HG02759 (cell line): ENCODE measurements around the gene AMZ1.
"Not testable (repeated sequence)": the region's sequence is repeated elsewhere in the genome, so short reads cannot be mapped to it uniquely, and the experiment has no call there.

Experiments
- ATAC-seq: cut with Tn5 transposase; IDR thresholded peaks from one replicate; pipeline ENCODE4 v1.9.1; 2021; ENCODE audit warnings: mild to moderate bottlenecking, moderate library complexity; ENCODE audit not compliant: unreplicated experiment

Gene AMZ1

DNA sequence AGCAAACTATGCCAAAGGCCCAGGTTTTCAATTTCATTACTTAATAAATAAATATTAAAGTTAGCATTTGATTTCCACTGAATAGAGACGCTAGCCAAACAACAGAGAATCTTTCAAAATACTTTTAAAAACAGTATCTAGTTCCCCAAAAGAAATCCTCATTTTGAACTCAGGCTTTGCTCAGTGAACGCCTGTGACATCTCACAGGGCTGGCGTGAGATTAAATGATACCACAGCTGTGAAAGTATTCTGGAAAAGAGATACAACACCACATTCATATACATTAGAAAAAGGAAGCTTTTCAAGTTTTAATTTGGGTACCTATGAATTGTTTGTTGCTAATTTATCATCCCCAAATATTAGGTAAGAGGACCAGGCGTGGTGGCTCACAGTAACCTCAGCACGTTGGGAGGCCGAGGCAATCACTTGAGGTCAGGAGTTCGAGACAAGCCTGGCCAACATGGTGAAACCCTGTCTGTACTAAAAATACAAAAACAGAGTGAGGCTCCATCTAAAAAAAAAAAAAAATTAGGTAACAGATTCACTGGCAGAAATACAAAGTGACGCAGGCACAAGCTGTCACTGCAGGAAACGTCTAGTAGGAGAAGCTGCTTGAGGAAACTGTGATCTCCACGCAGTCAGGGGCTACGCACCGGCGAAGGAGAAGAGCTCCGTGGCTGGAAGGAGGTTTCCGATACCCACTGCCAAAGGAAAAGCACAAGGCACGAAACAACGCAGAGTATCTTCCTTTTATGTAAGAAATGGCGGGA is 50.0 kb downstream of the AMZ1 start:
- no peak for ATAC-seq

DNA sequence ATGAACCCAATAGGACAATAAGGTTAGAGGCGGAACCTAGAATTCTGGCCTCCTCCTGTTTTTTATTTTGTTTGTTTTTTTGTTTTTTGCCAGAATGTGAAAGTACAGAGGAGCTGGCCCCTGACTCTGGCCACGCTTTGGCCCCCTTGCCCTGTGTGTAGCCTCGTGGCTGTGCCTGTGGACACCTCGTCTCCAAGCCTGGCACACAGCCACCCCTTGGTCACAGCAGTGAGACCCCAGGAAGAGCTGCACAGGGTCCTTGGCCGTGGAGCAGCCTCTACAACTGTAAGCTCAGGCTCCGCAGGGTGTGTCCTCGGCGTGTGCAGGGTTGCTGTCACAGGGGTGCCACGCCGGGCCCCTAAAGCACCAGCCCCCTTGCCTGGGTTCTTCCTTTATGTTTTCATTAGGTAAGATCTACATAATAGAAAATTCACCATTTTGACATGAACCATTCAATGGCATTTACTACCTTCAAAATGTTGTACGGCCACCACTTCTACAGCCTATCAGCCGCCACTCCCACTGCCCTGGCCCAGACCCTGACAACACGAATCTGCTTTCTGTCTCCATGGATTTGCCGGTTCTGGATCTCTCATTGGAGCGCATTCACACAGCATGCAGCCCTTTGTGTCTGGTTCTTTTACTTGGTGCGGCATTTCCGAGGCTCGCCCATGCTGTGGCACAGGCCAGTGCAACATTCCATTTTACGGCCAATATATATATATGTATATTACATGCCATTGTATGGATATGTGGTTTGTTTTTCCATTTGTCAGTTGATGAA is 51.0 kb downstream of the AMZ1 start:
- no peak for ATAC-seq

DNA sequence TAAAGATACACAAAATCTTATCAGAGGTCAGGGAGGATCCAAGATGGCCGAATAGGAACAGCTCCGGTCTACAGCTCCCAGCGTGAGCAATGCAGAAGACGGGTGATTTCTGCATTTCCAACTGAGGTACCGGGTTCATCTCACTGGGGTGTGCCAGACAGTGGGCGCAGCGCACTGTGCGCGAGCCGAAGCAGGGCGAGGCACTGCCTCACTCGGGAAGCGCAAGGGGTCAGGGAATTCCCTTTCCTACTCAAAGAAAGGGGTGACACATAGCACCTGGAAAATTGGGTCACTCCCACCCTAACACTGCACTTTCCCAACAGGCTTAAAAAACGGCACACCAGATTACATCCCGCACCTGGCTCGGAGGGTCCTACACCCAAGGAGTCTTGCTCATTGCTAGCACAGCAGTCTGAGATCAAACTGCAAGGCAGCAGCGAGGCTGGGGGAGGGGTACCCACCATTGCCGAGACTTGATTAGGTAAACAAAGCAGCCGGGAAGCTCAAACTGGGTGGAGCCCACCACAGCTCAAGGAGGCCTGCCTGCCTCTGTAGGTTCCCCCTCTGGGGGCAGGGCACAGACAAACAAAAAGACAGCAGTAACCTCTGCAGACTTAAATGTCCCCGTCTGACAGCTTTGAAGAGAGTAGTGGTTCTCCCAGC is 55.7 kb downstream of the AMZ1 start:
- not testable (repeated sequence) for ATAC-seq

DNA sequence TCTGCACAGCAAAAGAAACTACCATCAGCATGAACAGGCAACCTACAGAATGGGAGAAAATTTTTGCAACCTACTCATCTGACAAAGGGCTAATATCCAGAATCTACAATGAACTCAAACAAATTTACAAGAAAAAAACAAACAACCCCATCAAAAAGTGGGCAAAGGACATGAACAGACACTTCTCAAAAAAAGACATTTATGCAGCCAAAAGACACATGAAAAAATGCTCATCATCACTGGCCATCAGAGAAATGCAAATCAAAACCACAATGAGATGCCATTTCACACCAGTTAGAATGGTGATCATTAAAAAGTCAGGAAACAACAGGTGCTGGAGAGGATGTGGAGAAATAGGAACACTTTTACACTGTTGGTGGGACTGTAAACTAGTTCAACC is 60.7 kb downstream of the AMZ1 start:
- ATAC-seq = not testable (repeated sequence)

DNA sequence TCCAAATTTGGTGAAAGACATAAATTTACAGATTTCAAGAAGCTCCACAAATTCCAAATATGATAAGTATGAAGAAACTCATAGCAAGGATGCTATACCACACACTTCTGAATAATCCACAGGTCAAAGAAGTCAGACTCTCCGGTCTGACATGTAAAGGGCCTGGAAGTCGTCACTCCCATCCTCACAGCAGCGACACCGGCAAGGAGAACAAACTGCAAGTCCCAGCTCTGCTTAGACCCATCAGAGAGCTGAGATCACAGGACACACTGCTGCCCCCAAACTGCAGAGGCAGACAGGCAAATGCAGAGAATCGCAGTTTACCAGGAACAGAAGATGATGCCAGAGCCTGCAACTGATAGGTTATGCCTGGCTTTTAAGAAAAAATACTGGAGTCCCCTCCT is 62.0 kb downstream of the AMZ1 start:
- ATAC-seq = no peak

DNA sequence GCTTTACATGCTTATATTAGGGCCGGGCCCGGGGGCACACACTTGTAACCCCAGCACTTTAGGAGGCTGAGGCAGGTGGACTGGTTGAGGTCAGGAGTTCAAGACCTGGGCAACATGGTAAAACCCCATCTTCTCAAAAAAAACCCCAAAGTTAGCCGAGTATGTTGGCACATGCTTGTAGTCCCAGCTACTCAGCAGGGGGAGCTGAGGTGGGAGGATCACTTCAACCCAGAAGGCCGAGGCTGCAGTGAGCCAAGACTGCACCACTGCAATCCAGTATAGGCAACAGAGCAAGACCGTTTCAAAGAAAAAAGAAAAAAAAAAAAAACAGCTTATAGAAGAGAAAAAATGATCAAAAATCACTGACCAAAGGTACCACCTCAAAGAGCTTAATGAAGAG is 63.1 kb downstream of the AMZ1 start:
- no peak for ATAC-seq

DNA sequence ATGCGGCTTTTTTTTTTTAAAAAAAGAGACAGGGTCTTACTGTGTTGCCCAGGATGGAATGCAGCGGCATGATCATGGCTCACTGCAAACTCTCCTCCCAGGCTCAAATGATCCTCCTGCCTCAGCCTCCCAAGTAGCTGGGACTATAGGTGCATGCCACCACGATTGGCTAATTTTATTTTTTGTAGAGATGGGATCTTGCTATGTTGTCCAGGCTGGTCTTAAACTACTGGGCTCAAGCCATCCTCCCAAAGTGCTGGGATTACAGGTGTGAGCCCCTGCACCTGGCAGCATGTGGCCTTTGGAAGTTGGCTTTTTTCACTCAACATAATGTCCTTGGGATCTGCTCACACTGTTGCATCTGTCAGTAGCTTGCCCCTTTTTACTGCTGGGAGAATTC is 65.1 kb downstream of the AMZ1 start:
- no peak for ATAC-seq

DNA sequence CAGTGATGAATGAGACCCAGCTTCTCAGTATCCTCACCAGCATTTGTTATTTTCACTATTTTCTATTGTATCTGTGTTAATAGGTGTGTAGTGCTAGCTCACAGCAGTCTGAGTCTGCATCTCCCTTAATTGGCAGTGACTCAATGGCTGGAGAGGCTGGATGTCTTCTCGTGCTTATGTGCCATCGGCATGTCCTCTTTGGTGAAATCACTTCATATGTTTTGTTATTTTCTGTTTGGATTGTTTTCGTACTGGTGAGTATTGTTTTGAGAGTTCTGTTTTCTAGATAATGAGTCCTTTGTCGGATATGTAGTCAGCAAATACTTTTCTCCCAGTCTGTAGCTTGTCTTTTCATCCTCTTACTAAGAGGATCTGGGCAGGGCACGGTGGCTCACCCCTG is 66.1 kb downstream of the AMZ1 start:
- no peak for ATAC-seq

DNA sequence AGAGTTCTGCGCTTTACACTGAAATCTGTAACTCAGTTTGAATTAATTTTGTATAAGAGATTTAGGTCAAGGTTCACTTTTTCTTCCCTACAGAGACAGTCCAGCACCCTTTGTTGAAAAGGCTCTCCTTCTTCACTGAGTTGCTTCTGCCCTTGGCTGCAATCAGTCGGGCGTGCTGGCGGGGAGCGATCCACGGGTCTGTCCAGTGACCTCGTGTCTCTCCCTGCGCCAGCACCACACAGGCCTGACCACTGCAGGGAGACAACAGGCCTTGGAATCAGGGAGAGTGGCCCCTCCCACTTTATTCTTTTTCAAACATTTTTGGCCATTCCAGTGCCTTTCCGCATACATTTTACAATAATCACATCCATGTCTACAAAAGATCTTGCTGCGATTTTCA is 66.9 kb downstream of the AMZ1 start:
- no peak for ATAC-seq

DNA sequence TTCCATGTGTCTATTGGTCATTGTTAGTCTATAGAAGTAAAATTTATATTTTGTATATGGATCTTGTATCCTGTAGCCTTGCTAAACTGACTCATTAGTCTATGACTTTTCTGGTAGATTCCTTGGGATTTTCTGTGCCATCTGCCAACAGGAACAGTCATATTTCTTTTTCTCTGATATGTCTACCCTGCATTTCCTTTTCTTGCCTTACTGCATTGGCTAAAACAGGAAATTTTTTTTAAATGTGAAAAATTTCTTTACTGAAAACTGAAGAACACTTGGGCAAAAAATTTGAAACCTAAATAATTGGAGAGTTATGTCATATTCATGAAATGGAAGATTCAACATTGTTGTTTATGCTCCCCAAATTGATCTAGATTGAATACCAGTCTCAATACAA is 67.5 kb downstream of the AMZ1 start:
- ATAC-seq = no peak

DNA sequence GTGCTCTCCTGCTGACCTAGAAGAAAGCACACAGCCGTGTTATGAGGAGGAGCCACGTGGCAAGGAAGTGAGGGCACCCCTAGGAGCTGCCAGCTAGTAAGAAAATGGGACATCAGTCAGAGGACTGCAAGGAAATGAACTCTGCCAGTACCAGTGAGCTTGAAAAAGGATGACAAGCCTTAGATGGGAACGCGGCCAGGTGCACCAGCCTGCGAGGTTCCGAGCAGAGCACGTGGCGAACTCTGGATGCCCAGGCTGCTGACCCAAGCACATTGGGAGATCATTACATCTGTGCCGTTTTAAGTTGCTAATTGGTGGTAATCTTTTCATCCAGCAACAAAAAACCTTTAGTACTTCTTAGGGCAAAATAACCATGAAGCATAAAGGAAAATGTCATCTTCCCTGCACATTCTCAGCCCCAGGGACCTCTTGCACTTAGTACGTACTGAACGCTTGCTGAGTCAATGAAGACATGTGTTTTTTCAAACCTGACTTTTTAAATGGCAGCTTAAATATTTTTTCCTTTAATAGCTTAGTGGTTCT is 69.4 kb downstream of the AMZ1 start:
- peak; percentile 12 for ATAC-seq

DNA sequence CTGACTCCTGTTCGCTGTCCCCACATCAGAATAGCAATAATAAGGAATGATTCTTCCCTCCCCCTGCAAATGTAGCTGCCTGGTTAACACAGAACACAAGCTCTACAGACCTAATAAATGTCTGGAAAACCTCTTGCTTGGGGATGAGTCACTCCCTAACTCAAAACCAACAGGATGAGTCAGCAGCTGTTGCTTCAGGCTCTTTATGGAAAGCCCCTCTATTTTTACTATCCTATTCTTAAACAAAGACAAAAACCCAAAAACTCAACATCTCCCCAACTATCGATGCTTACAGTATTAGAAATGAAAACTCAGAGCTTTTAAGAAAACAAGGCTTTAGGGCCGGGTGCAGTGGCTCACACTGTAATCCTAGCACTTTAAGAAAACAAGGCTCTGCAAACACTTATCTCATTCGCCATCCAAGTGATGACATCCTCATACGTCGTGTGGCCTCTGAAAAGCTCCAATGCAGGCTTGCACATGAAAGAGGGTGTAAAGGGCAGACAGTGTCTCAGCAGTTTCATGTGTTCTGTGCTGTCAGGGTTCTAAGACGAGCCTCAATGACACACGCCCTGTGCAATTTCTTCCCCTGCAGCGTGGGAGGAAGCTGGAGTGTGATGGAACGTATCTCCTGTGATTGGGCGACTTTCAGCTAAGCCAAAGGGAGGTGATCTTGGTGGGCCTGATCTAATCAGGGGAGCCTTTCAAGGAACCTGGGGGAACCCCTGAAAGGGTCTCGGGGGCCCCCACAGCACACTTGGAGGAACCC is 70.1 kb downstream of the AMZ1 start:
- peak; percentile 78 for ATAC-seq

DNA sequence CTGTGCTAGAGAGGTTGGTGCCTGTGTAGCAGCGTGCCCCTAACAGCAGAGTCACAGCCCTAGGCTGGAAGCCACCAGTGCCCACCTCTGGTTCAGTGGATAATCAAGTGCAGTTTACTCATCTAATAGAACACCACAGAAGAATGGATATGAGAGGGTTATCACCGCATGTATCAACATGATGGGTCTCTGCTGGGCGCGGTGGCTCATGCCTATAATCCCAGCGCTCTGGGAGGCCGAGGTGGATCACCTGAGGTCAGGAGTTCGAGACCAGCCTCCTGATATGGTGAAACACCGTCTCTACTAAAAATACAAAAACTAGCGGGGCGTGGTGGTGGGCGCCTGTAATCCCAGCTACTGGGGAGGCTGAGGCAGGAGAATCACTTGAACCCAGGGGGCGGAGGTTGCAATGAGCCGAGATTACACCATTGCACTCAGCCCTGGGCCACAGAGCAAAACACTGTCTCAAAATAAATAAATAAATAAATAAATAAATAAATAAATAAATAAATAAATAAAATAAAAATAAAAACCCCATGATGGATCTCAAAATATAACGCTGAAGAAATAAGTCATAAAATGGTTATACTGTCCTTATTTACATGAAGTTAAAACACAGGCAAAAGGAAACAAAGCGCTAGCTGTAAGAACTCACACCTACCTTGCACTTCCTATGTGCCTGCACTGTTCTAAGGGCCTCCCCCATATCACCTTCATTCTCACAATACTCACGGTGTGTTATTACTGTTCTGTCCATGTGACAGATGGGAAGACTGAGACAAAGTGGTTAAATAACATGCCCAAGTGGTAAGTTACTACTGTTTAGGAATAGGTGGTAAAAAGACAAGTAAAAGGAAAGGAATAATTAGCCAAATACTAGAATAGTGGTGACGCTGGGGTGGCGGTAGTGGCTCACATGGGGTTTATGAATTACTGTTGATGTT is 70.9 kb downstream of the AMZ1 start:
- no peak for ATAC-seq

DNA sequence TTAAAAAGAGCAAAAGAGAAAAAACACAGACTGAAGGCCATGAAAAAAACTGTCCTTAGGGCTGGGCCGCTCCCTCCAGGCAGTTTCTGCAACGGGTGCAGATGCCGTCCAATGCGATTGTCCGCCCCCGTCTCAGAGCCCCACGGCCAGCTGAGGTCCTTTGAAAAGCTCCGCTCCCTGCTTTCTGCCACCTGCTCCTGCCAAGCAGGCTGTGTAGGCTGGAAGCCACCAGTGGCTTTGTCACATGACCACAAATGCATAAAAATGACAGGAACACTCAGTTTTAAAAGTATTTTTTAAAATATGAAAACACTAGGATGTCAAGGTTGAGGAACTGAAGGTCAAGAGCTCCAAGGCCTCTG is 71.7 kb downstream of the AMZ1 start:
- no peak for ATAC-seq

DNA sequence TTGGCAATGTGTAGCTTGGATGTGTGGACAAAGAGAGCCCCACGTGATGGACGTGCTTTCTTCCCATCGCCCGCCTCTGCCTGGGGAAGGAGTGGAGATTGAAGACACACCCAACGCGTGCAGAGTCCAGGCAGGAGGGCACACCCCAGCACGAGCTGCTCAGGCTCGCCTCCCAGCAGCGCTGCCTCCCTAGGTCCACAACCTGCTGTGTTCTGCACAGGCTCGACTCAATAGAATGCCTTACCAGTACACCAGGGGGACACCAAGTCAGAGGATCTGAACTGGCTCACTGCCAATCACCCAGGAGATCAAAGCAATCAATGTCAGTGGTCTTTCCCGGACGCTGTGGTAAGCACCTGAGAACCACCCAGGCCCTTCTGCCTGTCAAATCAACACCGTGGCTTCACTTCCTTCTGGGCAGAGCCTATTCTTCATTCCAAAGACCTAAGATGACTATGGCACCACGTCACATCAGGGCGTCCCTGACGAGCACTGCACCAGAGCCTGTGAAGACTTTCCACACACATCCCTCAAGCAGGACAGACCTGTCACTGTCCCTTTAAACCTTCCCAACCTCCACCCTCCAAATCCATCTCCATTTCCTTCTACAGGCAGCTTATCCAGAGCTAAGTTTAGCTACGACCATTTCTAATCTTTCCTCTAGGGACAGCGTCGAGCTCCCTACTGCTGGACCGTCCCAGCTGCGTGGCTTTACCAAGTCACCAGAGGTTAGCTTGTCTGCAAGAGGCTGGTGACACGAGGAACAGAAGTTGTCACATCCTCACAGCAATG is 72.3 kb downstream of the AMZ1 start:
- ATAC-seq = no peak

DNA sequence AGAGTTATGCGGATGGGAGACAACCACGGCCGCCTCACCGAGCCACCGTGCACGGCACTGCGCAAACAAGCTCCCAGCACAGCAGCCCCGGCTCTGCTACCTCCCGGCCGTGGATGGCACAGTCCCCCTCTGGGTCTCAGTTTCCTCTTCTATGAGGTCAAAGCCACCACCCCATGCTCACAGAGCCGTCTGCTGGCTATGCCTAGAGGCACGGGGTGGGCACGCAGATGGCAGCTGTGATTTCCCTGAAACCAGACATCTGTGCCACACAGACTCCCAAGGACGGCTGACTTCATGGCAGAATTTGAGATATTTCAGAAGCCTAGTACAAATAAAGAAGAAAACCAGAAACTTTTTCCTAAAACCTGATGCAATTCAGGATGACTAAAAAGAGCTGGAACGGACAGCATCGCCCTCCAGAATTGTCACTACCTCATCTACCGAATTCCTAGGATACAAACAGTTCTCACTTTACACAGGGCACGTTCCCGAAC is 73.2 kb downstream of the AMZ1 start:
- ATAC-seq = no peak

DNA sequence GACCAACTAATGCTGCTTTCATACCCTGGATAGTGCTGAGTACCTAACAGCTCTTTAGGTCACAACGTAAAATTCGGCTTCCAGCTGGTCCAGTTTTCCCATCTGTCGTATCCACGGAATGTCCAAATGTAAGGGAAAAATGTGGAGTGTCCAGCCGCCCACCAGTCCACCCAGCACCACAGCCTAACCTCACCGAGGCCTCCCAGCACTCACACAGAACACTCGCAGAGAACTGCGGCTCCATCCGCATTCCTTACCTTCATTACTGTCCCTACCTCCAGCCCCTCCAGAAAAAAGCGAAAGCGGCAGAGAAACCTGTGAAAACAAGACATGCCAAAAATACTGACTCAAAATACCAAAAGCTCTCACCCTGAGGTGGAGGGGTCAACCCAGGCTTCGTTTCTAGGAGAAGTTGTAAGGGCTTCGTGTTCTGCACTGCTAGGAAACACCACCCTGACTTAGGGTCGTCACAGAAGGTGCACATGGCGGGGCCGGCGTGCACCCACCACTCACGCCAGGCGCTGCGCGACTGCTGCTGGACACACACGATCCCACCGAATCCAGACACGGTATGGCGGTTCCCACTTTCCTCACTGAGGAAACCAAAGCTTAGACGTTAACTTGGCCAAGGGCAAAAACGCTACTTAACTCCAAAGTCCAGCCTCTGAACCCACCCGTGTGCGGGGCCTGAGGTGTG is 73.9 kb downstream of the AMZ1 start:
- ATAC-seq = no peak

DNA sequence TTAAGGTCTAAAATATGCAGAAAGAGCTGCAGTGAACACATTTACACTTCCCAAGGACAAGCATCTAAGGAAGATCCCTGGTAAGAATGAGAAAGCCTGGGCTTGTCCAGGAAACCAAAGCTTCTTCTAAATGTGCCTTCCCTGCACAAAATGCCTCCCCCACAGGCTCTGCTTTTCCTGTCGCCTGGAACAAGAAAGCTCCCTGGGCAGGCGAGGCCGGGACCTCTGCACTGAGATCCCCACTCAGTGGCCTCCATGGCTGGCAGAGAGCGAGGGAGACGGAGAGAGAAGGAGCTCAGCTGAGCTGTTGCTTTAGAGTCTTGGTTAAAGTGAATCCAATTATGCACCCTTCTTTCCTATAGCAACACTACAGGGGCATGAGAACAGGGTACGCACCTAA is 75.6 kb downstream of the AMZ1 start:
- no peak for ATAC-seq
